ENCODE results near the gene AMMECR1. TPM values are rescaled to one million over a fixed set of nuclear protein-coding genes. Genes with fewer than 3 reads are reported as not detected.

The AMMECR1 gene
- total and polyA plus RNA-seq, 2 of the 13 experiments (the other 11 are each of a cell fraction or from before 2014, with no cell fraction given), result 3.1 to 7.5 TPM

DNA sequence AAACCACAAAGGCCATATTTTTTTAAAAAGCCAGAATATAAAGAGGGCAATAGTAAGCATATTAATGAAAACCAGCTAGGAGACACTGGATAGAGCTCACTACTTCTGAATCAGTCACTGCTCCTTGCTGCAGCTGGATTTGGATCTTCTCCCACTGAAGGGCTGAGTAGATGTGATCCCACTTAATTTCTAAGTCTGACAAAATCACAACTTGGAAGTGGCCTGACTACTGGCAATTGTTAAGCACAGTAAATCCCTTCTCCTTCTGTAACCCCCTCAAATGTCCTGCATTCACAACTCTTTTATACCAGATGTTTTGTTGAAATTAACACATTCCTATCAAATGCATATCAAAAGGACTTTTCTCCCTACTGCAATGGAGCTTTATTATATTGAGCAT is 72.9 kb downstream of the AMMECR1 start:
- FAIRE-seq (no peak), ATAC-seq (no peak), DNase-seq (ENCODE audit: low spot score) (no peak)
- CTCF ChIA-PET (ENCODE audit: low intra/inter-chr PET ratio, low total read pairs), result no interaction called here
- Histone ChIP-seq H3K9ac (ENCODE audit: insufficient read depth, low read depth, low read length) (no peak overlapping the region), H3K36me3 (replicated peaks in 1 of 2; ENCODE audit: control insufficient read depth in 1 of 2, insufficient read depth in 2 of 2, low read length in 2 of 2) (no peaks in the 10 kb centered on the region), H3K4me1 (ENCODE audit: insufficient read depth, low read length) (no peaks in the 10 kb centered on the region), H2AFZ (ENCODE audit: low read length) (no peak overlapping the region), H3K9me3 (ENCODE audit: low read length) (no peaks in the 10 kb centered on the region), H3K27me3 (ENCODE audit: control insufficient read depth in 1 of 2, insufficient read depth in 2 of 2, low read length in 2 of 2) (no peaks in the 10 kb centered on the region), H4K20me1 (ENCODE audit: insufficient read depth, low read length) (no peaks in the 10 kb centered on the region), H3K4me3 (replicated peaks in 1 of 3; ENCODE audit: insufficient read depth in 1 of 3, low read depth in 2 of 3, low read length in 3 of 3) (no peak overlapping the region), H3K27ac (ENCODE audit: extremely low read length, insufficient read depth, low read length) (no peak overlapping the region), H3K4me2 (ENCODE audit: low read depth, low read length) (no peak overlapping the region), H3K79me2 (ENCODE audit: insufficient read depth, low read length) (no peaks in the 10 kb centered on the region)
- BruUV-seq (replicated peaks), result no TSS peak
- POLR2A ChIA-PET, result no interaction called here
- in situ Hi-C loops (cut with HindIII; ENCODE audit: extremely low pct_ligation_motif_present, low pct_unique_long_range_greater_than_20kb) (no loop called here), intact Hi-C loops (cut with micrococcal nuclease; ENCODE audit: unreplicated experiment) (no loop called here)
- TF ChIP-seq IKZF1 (IDR thresholded peaks at IDR 0.05) (no peak), AKAP8 (CRISPR knock-in tag; IDR thresholded peaks at IDR 0.05) (no peak), ZZZ3 (CRISPR knock-in tag; IDR thresholded peaks at IDR 0.05; ENCODE audit: borderline replicate concordance) (no peak), SPEN (CRISPR knock-in tag; IDR thresholded peaks at IDR 0.05; ENCODE audit: low read depth) (no peak), SMAD9 (CRISPR knock-in tag; IDR thresholded peaks at IDR 0.05) (no peak), PCBP1 (IDR thresholded peaks at IDR 0.05; ENCODE audit: borderline replicate concordance, low read depth, low read length) (no peak), ZNF776 (CRISPR knock-in tag; IDR thresholded peaks at IDR 0.05) (no peak), ZNF367 (CRISPR knock-in tag; IDR thresholded peaks at IDR 0.05; ENCODE audit: borderline replicate concordance) (no peak), MEIS1 (CRISPR knock-in tag; IDR thresholded peaks at IDR 0.05; ENCODE audit: borderline replicate concordance) (no peak), KDM3A (CRISPR knock-in tag; IDR thresholded peaks at IDR 0.05; ENCODE audit: low read depth) (no peak), ZNF616 (CRISPR knock-in tag; IDR thresholded peaks at IDR 0.05; ENCODE audit: low read depth) (no peak), POLR2AphosphoS2 (IDR thresholded peaks at IDR 0.05; ENCODE audit: low read depth, low read length) (no peak), GATAD1 (CRISPR knock-in tag; IDR thresholded peaks at IDR 0.05) (no peak)
- TF ChIP-seq, protein P1, sequence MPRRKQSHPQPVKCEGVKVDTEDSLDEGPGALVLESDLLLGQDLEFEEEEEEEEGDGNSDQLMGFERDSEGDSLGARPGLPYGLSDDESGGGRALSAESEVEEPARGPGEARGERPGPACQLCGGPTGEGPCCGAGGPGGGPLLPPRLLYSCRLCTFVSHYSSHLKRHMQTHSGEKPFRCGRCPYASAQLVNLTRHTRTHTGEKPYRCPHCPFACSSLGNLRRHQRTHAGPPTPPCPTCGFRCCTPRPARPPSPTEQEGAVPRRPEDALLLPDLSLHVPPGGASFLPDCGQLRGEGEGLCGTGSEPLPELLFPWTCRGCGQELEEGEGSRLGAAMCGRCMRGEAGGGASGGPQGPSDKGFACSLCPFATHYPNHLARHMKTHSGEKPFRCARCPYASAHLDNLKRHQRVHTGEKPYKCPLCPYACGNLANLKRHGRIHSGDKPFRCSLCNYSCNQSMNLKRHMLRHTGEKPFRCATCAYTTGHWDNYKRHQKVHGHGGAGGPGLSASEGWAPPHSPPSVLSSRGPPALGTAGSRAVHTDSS (CRISPR knock-in tag; conservative IDR thresholded peaks at IDR 0.05), result no peak
- TF ChIP-seq, protein P2, sequence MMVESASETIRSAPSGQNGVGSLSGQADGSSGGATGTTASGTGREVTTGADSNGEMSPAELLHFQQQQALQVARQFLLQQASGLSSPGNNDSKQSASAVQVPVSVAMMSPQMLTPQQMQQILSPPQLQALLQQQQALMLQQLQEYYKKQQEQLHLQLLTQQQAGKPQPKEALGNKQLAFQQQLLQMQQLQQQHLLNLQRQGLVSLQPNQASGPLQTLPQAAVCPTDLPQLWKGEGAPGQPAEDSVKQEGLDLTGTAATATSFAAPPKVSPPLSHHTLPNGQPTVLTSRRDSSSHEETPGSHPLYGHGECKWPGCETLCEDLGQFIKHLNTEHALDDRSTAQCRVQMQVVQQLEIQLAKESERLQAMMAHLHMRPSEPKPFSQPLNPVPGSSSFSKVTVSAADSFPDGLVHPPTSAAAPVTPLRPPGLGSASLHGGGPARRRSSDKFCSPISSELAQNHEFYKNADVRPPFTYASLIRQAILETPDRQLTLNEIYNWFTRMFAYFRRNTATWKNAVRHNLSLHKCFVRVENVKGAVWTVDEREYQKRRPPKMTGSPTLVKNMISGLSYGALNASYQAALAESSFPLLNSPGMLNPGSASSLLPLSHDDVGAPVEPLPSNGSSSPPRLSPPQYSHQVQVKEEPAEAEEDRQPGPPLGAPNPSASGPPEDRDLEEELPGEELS (CRISPR knock-in tag; IDR thresholded peaks at IDR 0.05), result no peak
- TF ChIP-seq, protein P3, sequence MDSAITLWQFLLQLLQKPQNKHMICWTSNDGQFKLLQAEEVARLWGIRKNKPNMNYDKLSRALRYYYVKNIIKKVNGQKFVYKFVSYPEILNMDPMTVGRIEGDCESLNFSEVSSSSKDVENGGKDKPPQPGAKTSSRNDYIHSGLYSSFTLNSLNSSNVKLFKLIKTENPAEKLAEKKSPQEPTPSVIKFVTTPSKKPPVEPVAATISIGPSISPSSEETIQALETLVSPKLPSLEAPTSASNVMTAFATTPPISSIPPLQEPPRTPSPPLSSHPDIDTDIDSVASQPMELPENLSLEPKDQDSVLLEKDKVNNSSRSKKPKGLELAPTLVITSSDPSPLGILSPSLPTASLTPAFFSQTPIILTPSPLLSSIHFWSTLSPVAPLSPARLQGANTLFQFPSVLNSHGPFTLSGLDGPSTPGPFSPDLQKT (CRISPR knock-in tag; IDR thresholded peaks at IDR 0.05; ENCODE audit: borderline replicate concordance), result no peak

All from HepG2 (cell line).